C4-2B (cell line): ENCODE results near the gene SLC28A1.

ENCODE experiments used
- H3K27ac ChIP-seq: fragments of 450-650 bp; 2 replicates; pipeline ENCODE4 v1.5.1; 2017
- ZFX ChIP-seq: fragments of 450-650 bp; IDR thresholded peaks from 2 replicates; pipeline ENCODE4 v1.6.1; 2017
- TF ChIP-seq, protein P1 (sequence below): fragments of 450-650 bp; conservative IDR thresholded peaks from 2 replicates; pipeline ENCODE4 v1.5.1; 2017; ENCODE audit warnings: mild to moderate bottlenecking

Gene SLC28A1

DNA sequence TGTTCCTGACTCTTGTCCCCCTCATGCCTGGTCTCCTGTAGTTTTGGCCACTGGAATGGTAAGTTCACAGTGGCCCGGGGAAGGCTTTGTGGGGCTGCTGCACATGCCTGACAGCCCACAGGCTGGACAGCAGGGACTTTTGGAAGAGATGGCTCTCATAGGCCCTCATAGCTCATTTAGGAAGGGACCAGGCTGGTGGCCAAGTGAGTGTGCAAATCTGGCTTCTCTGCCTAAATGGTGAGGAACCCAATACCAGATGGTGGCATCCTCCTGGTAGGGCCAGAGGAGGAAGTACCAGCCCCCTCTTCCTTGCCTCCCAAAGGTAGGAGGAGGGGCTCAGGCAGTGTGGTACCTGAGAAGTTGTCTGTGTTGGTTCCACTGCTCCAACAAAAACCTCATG lies 41.7 kb upstream of the SLC28A1 start:
- TF ChIP-seq, protein P1, sequence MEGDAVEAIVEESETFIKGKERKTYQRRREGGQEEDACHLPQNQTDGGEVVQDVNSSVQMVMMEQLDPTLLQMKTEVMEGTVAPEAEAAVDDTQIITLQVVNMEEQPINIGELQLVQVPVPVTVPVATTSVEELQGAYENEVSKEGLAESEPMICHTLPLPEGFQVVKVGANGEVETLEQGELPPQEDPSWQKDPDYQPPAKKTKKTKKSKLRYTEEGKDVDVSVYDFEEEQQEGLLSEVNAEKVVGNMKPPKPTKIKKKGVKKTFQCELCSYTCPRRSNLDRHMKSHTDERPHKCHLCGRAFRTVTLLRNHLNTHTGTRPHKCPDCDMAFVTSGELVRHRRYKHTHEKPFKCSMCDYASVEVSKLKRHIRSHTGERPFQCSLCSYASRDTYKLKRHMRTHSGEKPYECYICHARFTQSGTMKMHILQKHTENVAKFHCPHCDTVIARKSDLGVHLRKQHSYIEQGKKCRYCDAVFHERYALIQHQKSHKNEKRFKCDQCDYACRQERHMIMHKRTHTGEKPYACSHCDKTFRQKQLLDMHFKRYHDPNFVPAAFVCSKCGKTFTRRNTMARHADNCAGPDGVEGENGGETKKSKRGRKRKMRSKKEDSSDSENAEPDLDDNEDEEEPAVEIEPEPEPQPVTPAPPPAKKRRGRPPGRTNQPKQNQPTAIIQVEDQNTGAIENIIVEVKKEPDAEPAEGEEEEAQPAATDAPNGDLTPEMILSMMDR = no peak
- TF ChIP-seq ZFX = no peak
- no peak overlapping the region for H3K27ac ChIP-seq

DNA sequence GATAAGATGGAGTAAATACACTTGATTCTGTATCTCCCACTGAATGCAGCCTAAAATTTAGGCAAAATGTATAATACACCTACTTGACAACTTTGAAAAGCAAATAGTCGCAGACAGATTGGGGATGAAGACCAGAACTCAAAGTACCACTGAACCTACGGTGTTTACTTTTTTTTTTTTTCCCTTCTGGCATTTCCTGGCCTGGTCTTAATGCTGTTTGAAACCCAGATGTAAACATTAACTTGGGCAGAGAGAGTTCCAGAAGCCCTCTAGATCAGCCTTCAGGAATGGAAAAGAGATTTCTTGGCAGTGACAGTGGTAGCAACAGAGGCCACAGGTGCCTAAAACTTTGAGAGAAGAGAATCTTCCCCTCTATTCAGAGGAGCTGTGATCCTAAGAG lies 39.5 kb upstream of the SLC28A1 start:
- peak overlapping the region; percentile 30 for H3K27ac ChIP-seq
- no peak for TF ChIP-seq ZFX
- TF ChIP-seq, protein P1 = no peak

DNA sequence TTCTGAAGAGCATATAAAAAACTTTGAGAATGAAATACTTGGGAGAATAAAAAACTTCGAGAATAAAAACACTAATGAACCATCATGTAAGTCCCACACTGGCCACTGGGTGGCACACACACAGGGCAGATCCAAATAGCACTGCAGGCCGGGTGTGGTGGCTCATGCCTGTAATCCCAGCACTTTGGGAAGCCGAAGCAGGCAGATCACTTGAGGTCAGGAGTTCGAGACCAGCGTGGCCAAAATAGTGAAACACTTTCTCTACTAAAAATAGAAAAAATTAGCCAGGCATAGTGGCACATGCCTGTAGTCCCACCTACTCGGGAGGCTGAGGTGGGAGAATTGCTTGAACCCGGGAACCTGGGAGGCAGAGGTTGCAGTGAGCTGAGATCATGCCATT lies 38.8 kb upstream of the SLC28A1 start:
- TF ChIP-seq, protein P1 = peak; percentile 91
- H3K27ac ChIP-seq = peak overlapping the region; percentile 25

DNA sequence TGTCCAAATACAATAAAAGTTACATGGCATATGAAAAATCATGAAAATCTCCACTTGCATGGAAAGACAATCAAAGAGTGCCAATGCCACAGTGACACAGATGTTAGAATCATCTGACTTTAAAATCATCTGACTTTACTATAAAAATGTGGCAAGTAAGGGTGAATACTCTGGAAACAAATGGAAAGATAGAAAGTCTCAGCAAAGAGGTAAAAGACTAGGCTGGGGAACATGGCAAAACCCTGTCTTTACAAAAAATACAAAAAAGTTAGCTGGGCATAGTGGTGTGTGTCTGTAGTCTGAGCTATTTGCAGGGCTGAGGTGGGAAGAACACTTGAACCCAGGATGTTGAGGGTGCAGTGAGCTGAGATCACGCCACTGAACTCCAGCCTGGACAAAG lies 38.2 kb upstream of the SLC28A1 start:
- no peak for TF ChIP-seq ZFX
- TF ChIP-seq, protein P1 = no peak
- no peak overlapping the region for H3K27ac ChIP-seq

DNA sequence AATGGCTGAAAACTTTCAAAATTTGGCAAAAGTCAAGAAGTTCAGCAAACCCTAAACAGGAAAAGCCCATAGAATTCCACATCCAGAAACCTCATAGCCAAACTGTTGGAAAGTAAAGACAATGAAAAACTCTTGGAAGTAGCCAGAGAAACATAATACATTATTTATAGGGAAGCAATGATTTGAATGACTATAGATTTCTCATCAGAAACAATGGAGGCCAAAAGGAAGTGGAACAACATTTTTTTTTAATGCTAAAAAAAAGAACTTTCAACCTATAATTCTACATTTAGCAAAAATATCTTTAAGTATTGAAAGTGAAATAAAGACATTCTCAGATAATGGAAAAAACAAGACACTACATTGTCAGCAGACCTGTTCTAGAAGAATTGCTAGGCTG lies 37.1 kb upstream of the SLC28A1 start:
- no peak overlapping the region for H3K27ac ChIP-seq
- TF ChIP-seq, protein P1 = no peak
- TF ChIP-seq ZFX = no peak

DNA sequence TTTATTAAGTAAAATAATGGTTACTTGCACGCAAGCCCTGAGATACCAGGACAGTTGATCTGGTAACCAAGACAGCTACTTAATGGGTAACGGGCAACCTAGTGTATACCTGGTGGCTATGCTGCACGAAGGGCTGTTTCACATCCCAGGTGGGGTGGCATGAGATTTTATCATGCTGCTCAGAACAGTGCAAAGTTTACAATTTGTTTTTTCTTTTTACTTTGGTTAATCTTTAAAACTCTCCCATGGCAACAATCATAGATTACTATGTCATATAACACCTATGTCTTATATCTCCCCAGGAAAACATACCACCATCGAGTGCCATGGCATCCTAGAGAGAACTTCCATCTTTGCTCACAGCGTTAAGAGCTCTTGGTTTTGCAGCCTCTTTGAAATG lies 32.2 kb upstream of the SLC28A1 start:
- H3K27ac ChIP-seq = no peak overlapping the region
- TF ChIP-seq, protein P1 = no peak
- TF ChIP-seq ZFX = no peak

DNA sequence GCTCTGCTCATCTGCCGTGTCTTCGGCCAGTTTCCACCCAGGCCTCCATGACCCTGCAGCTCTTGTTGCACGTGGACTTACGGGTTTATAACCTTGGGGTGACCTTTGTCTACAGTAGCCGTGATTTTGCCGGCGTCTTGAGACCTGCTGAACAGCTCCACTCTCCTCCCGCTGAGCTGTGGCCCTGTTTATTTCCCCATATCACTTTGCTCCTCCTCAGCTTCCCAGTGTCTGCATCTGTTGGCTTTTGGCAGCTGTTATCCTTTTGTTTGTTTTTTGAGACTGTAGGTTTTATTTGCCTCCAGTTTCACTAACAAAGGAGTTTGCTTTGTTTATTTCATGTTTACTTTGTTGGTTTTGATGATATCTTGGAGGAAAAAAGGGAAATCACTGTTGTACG lies 29.3 kb upstream of the SLC28A1 start:
- TF ChIP-seq, protein P1 = no peak
- 0 out of 2 replicates have a peak, but pooled peaks have one; percentile 26 for TF ChIP-seq ZFX
- H3K27ac ChIP-seq = peak overlapping the region; percentile 89
